HG02852 (cell line): ENCODE results near the gene SMCR8.
"Not testable (repeated sequence)": the region's sequence is repeated elsewhere in the genome, so short reads cannot be mapped to it uniquely, and the experiment has no call there.

ENCODE experiments used
- ATAC-seq: cut with Tn5 transposase; IDR thresholded peaks from one replicate; pipeline ENCODE4 v1.9.1; 2021; ENCODE audit warnings: mild to moderate bottlenecking, moderate library complexity; ENCODE audit not compliant: unreplicated experiment

Gene SMCR8

DNA sequence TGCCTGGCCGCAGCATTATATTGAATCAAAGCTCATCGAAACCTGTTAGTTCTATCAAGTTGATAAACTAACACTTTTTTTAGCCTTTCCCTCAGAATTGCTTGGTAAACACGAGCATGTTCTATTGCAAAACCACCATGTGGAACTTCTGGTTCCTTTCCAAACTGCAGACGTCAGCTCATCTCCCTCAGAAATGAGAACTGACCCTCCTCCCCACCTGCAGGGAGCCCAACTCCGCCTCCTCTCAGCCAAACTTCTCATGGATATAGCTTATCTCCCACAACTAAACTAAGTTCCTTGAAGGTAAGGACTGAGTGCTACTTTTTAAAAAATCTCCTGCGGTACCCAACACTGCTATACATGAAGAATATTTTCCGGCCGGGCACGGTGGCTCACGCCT is 41.5 kb downstream of the SMCR8 start:
- ATAC-seq, result no peak

DNA sequence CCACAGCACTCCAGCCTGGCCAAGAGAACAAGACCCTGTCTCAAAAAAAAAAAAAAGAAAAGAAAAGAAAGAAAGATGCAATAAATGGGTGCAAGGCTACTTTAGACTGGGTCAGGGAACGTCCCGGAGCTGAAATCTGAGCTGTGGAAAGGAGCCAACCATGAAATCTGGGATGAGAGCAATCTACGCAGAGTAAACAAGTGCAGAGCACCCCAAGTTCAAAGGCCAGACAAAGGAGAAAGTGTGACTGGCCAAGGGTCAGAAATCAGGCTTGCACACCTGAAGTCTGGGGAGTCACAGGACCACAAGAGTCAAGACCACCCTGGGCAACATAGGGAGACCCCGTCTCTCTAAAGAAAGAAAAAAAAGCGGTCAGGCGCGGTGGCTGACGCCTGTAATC is 45.4 kb downstream of the SMCR8 start:
- ATAC-seq, result no peak

DNA sequence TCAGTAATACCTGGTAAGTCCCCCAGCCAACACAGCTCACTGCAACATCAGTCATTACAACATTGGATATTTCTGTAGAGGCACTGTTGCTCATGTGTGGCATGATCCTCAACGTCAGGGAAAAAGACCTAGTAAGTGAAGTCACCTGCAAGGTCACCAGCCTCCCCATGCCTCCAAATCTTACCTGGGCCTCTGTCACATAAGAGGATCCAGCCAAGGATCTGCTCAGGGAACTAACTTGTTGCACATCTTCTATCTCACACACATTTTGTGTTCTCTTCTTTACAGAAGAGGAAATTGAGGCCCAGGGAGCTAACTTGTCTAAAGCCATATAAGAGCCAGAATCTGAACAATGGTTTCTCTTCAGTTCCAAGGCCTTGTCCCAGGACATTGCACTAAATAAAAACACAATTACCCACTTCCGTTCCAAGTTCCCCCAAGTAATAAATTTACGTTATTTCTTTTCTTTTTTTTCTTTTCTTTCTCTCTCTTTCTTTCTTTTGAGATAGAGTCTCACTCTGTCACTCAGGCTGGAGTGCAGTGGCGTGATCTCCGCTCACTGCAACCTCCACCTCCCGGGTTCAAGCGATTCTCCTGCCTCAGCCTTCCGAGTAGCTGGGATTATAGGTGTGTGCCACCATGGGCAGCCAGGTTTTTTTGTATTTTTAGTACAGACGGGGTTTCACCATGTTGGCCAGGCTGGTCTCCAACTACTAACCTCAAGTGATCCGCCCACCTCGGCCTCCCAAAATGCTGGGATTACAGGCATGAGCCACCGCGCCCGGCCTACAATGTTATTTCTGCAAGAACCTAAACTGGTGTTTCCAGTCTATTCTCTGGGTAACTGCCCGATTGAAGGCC is 47.0 kb downstream of the SMCR8 start:
- ATAC-seq, result no peak

DNA sequence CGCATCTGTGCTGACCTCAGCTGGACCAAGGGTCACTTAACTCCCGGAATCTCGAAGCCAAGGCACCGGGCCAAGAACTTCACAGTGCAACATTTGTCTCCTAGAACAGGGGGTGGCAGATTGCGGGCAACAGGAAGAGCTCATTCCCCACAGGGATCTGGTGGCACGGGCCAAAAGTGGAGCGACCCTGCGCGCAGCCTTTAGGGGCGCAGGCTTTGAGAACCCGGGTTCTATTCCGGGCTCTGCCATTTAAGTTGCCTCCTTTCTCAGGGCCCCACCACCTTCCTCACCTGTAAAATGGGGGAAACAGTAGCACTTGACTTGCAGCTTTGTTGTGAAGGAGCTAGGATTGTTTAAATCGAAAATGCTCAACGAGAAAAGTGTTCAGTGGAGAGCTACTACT is 47.6 kb downstream of the SMCR8 start:
- no peak for ATAC-seq

DNA sequence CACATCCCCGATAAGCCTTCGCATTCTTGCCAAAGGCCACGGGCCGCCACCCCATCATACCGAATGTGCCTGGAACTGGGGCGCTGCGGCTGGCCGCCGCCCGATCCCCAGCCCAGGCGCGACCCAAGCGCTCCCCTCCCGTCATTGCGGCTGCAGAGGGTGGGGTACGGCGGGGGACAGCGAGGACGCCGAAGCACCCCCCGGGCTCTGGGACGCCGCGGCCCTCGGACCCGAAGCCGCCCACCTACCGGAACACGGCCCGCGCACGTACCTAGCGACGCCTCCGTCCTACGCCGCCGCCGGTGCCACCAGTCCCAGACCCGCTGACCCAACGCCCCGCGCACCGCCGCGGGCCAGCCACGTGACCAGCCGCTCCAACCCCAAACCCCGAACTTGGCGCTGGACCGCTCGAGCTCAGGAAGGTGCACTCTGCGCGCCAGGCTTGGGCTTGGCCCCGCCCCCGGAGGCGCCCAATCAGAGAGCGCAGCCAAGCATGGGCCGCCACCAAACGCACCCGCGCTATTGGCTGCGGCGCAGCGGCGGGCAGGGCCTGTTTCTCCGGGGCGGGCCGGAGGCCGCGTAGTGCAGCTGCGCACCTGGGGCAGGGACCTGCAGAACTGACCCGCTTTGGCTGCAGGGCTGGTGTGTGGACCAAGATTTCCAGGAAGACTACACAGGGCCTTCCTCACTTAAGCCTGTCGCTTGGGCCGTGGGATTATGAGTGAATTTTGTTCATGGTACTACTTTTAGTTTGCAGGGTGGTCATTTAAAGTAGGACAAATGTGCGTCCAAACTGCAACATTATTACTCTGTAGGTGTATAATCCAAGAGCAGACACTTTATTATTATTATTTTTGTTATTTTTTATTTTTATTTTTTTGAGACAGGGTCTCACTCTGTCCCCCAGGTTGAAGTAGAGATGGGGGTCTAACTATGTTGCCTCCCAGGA is 48.3 kb downstream of the SMCR8 start, which contains the start of gene SHMT1:
Gene SHMT1 (minus strand): TSS at position 450 of the 949 bp plus-strand sequence. CDS start 7,569 bp downstream, outside the sequence.
- ATAC-seq, result peak; percentile 95

DNA sequence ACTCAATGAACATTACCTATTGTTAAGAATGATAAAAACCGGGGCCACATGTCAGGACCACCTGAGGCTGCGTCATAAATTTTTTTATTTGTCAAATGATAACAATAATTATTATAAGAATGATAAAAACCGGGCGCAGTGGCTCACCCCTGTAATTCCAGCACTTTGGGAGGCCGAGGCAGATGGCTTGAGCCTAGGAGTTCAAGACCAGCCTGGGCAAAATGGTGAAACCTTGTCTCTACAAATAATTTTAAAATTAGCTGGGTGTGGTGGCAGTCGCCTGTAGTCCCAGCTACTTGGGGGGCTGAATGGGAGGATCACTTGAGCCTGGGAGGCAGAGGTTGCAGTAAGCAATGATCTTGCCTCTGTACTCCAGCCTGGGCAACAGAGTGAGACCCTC is 49.1 kb downstream of the SMCR8 start:
- no peak for ATAC-seq

DNA sequence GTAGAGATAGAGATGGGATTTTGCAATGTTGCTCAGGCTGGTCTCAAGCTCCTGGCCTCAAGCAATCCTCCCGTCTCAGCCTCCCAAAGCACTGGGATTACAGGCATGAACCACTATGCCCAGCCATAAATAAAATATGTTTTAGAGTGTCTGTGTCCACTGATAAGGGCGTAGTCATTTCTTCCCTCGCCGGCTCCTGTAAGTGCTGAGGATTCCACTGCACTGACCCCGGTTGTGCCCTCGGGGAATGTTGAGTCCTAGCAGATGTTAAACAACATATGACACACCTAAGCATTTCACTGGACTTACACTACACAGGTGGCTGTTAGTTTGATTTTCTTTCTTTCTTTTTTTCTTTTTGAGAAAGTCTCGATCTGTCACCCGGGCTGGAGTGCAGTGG is 53.9 kb downstream of the SMCR8 start:
- no peak for ATAC-seq

DNA sequence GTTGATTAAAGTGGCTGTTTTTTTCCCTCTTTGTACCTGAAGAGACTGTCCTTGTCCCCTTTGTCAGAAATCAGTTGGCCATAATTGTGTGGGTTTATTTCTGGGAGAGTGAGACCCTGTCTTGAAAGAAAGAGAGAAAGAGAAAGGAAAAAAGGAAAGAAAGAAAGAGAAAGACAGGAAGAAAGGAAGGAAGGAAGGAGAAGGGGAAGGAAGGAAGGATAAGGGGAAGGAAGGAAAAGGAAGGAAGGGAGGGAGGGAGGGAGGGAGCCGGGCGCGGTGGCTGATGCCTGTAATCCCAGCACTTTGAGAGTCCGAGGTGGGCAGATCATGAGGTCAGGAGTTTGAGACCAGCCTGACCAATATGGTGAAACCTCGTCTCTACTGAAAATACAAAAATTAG is 55.7 kb downstream of the SMCR8 start:
- no peak for ATAC-seq

DNA sequence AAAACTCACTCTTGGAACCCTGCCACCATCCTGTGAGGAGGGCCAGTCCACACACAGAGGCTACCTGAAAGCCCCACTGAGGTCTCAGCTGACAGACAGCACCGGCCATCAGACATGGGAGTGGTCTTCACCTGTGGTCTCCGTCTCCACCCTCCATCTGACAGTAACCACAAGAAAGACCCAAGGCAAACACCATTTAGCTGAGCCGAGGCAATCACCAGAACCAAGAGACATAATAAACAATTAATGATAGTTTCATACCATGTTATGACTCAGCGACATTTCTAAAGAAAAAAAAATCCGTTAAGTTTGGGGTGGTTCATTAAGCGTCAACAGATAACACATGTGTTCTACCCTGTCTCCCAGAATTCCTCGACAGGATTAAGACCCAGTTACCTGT is 56.4 kb downstream of the SMCR8 start:
- no peak for ATAC-seq

DNA sequence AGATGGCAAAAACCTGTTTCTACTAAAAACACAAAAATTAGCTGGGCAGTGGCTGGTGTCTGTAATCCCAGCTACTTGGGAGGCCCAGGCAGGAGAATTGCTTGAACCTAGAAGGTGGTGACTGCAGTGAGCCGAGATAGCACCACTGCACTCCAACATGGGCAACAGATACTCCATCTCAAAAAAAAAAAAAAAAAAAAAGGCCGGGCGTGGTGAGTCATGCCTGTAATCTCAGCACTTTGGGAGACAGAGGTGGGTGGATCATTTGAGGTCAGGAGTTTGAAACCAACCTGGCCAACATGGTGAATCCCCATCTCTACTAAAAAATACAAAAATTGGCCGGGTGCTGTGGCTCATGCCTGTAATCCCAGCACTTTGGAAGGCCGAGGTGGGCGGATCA is 58.1 kb downstream of the SMCR8 start:
- not testable (repeated sequence) for ATAC-seq

DNA sequence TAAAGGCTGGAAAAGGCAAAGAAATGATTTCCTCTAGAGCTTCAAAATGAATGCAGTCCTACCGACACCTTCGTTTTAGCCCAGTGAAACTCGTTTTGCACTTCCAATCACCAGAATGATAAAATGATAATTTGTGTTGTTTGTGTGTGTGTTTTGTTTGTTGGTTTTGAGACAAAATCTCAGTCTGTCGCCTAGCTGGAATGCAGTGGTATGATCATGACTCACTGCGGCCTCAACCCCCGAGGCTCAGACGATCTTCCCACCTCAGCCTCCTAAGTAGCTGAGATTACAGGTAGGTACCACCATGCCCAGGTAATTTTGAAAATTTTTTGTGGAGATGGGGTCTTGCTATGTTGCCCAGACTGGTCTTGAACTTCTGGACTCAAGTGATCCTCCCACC is 59.1 kb downstream of the SMCR8 start:
- no peak for ATAC-seq
